GM10248 (cell line): ENCODE data around the gene ARHGEF17.

ENCODE experiments used
- CTCF ChIA-PET: fragments of 300-600 bp; sonication (Branson Sonifier 250); formaldehyde crosslinking; extraction: SDS; loops from one replicate; lab custom pipeline; 2021; ENCODE audit warnings: antibody characterized with exemption; lab: Yijun Ruan, JAX
- POLR2A ChIA-PET: fragments of 350-650 bp; sonication (Branson Sonifier 250); formaldehyde crosslinking; extraction: SDS; loops from one replicate; lab custom pipeline; 2020; ENCODE audit warnings: antibody characterized with exemption; lab: Yijun Ruan, JAX
- DNase-seq: peaks from one replicate; pipeline ENCODE4 v3.0.0; 2012; ENCODE audit errors: extremely low spot score
- CTCF ChIP-seq: IDR thresholded peaks from 2 replicates; pipeline ENCODE4 v1.5.1; 2012; ENCODE audit warnings: mild to moderate bottlenecking, low read depth; ENCODE audit errors: extremely low read depth, missing control alignments, control extremely low read depth

ARHGEF17 gene

GRCh38 chr11:73366265-73366610, 58.2 kb downstream of the ARHGEF17 start:
- CTCF ChIA-PET = interaction anchor here (4.0 to 18.1 kb wide), 3 partner anchors 8 to 27 kb away, joined by 16 to 209 read pairs (median 24); no protein-coding TSS in a partner anchor
- POLR2A ChIA-PET = no interaction called here
- no peak for DNase-seq
- TF ChIP-seq CTCF = no peak

DNA sequence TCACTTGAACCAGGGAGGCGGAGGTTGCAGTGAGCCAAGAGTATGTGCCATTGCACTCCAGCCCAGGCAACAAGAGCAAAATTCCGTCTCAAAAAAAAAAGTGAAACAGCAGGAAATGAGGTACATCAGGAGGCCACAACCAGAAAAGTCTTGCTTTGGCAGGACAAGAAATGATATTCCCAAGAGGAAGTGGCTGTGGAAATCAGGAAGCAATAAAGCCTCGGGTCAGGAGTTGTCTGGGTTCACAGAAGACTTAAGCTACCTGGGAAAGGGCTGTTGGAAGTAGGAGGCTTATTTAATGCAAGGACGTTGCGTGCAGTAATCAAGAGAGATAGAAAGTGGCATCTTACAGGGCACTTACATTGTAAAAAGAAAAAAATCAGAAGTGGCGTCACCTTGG, 58.9 kb downstream of the ARHGEF17 start:
- ChIA-PET CTCF (interaction anchor here (1.0 to 18.1 kb wide), 6 partner anchors 8 to 259 kb away, joined by 3 to 209 read pairs (median 3); no protein-coding TSS in a partner anchor), POLR2A (no interaction called here)
- DNase-seq = no peak
- no peak for TF ChIP-seq CTCF

- POLR2A ChIA-PET = no interaction called here
- no peak for DNase-seq
- CTCF ChIA-PET = interaction anchor here (1.0 to 18.1 kb wide), 6 partner anchors 10 to 293 kb away, joined by 3 to 209 read pairs (median 3); no protein-coding TSS in a partner anchor
- no peak for TF ChIP-seq CTCF
Observed at GRCh38 chr11:73367482-73368024, 59.5 kb downstream of the ARHGEF17 start.

DNA sequence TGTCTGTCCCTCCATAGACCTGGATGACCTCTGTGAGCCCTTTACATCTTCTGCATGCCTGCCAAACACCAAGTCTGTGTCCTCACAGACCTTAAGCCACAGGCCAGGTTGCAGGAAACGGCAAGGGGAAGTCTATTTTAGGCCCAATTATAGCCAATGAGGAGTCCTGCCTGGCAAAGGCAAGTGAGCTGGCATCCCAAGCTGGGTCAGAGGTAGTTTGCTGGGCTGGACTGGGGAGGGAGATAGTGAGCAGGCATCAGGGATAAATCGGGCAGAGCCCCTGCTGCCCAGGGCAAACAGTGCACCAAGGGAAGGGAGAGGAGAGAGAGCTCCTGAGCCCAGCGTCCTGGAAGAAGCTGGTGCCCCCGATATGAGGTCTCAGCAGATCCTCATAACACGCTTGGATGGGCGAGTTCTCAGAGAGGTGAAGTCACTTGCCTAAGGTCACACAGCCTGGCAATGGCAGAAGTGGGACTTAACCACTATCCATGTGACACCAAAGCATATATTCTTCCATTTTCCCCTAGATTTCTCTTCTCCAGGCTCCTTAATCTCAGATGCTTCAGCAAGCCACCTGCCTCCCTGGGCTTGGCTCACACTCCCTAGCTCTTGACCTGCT, 64.4 kb downstream of the ARHGEF17 start:
- DNase-seq = no peak
- CTCF ChIA-PET = interaction anchor here (0.6 to 18.1 kb wide), 10 partner anchors 9 to 288 kb away, joined by 3 to 209 read pairs (median 5); no protein-coding TSS in a partner anchor
- TF ChIP-seq CTCF = no peak
- POLR2A ChIA-PET = no interaction called here

DNA sequence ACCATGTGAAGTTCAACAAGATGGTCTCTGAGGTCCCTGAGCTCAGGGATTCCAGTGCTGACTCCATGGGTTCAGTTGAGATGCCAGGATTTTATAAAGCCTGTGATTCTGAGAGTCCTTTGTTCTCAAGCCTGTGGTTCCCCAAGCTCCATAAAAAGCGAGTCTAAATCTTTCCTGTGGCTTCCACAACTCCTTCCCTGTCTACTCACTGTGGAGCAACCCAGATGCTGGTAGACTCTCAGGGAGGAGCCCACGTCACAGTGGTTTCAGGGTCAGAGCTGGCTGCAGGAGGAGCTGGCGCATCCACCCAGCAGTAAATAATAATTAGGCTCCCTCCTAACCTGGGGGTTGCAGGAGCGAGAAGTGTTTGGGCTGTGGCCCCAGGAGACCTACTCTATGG, 66.1 kb downstream of the ARHGEF17 start:
- no peak for DNase-seq
- CTCF ChIA-PET = interaction anchor here (1.1 to 18.1 kb wide), 7 partner anchors 9 to 286 kb away, joined by 3 to 209 read pairs (median 9); partner anchors contain the start of gene ARHGEF17
- POLR2A ChIA-PET = no interaction called here
- TF ChIP-seq CTCF = no peak

- no peak for DNase-seq
- ChIA-PET CTCF (interaction anchor here (1.0 to 18.1 kb wide), 6 partner anchors 11 to 286 kb away, joined by 3 to 209 read pairs (median 8); partner anchors contain the start of gene ARHGEF17), POLR2A (interaction anchor here (0.6 to 1.7 kb wide), 2 partner anchors 9 to 1262 kb away, joined by 4 to 10 read pairs; no protein-coding TSS in a partner anchor)
- no peak for TF ChIP-seq CTCF
Observed at GRCh38 chr11:73375830-73376159, 67.7 kb downstream of the ARHGEF17 start.
